Fibroblast of skin of right biceps (primary cell): Measurements from ENCODE around the gene C1orf105.

Experiments
- DNase-seq: peaks from one replicate; pipeline ENCODE4 v3.0.0-alpha.2; 2013

Gene C1orf105

GRCh38 chr1:172397633-172398032, 22.9 kb upstream of the C1orf105 start:
- no peak for DNase-seq

- peak; percentile 30 for DNase-seq
These were observed 22.3 kb upstream of the C1orf105 start for GRCh38 chr1:172398193-172398592.

DNA sequence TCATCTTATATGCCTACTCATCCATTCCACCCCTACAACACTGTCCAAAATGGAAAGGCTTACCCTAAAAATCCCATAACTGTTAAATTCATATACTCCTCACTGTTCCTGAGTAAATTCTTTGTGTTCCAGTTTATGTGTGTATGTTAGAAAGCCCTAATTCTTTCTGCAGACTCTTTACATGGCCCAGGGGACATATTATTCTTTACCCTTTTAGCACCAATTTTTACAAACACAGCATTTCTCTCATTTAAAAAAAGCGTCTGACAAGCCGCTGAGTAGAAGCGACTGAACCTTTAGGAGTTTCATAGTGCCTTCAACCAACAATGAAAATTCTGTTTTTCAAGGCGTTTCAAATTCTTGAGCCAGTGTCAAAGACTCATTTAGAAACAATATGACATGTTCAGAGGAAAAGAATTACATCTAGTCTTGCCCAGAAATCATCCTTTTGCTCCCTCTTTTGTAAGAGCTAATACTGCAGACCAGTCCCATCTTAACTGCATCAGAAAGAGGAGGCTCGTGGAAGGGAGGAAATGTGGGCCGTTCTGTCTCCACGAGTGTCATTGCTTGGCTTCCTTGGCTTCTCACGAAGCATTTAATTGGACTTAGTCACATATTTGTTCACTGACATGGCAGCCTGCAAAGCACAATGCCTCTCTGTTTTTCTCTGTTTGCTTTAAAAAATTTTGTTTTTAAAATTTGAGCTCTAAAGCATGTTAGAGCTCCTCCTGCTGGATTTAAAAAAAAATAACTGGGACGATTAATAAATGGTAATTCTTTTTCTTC, 21.3 kb upstream of the C1orf105 start:
- peak; percentile 99 for DNase-seq

DNA sequence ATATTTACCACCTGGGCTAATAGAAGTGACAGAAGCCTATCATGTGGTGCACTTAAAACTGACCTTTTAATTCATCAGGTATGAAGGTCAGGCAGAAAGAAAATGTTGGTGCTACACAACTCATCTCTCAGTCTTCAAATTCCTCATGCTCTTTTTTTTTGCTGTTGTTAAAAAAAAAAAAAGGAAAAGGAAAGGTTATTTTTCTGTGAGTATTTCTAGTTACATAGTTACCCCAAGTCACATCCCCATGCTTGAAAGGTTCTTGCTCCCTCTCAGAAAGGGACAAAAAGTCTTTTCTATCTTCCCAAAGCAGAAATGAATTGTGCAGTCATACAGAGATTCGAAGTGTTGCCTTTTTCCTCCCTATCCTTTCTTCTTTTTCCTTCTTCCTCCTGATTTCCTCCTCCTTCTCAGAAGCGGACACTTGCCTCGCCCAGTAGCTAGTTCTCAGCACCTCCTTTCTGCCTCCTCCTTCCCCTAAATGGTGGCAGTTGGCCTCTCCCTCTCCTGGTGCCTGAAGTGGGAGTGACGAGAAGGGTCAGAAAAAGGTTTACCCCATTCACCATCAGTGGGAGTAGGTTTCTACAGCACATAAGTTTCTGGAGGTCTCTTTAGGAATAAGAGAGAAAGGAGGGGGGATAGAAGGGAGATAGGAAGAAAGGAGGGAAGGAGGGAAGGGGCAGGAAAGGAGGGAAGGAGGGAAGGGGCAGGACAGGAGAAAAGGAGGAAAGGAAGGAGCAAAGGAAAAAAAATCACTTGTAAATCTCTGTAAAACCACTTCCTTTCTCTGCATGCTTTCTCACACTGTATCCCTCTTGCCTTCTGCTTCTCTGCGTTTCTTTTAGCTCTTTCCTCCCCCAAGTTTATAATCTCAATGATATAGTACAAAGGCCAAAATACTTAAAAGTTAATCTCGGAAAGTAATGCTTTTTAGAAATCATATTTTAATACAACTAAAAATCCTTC, 20.4 kb upstream of the C1orf105 start:
- DNase-seq, result no peak

- DNase-seq, result no peak
These were observed 19.8 kb upstream of the C1orf105 start for GRCh38 chr1:172400722-172401105.

GRCh38 chr1:172401477-172401876, 19.0 kb upstream of the C1orf105 start:
- DNase-seq, result peak; percentile 21

- DNase-seq, result no peak
These were observed 18.6 kb upstream of the C1orf105 start for GRCh38 chr1:172401892-172402291.

GRCh38 chr1:172402878-172403569, 17.5 kb upstream of the C1orf105 start:
- no peak for DNase-seq

GRCh38 chr1:172404121-172404520, 16.4 kb upstream of the C1orf105 start:
- DNase-seq, result peak; percentile 63

DNA sequence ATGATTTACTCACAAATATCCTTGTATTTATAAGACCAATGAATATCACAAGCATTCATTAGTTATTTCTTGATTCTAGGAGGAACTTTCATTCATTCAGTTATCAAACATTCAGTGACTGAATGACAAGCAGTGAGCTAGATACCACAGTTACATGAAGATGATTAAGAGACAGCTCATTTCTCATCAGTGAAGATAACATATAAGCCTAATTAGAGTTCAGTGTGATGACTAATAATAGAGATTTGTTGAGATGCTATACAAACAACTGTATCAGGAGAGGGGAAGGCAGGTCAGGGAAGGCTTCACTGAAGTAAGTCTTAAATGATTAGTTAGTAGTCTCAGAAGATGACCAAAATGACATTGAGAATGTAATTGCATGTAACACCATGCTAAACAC, 14.6 kb upstream of the C1orf105 start:
- DNase-seq, result peak; percentile 37

DNA sequence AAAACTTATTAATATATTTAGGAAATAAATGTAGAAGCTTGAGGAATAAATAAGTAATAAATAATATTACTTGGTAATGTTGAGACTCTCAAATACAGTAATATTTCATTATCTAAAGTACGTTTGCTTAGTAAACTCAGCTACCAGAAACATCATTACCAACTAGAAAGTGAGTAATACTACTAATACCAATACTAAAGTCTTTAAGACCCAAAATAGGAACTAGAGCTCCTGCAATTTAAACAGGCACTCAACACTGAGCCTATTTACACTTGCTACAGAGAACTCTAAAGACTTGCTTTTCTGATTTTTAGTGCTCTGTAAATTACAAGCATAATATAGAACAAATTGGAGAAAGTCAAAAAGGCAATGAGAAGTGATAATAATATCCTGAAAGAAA, 13.5 kb upstream of the C1orf105 start:
- DNase-seq, result no peak

- DNase-seq, result peak; percentile 54
These were observed 11.5 kb upstream of the C1orf105 start for GRCh38 chr1:172408958-172409357.

GRCh38 chr1:172410027-172410426, 10.5 kb upstream of the C1orf105 start:
- no peak for DNase-seq

DNA sequence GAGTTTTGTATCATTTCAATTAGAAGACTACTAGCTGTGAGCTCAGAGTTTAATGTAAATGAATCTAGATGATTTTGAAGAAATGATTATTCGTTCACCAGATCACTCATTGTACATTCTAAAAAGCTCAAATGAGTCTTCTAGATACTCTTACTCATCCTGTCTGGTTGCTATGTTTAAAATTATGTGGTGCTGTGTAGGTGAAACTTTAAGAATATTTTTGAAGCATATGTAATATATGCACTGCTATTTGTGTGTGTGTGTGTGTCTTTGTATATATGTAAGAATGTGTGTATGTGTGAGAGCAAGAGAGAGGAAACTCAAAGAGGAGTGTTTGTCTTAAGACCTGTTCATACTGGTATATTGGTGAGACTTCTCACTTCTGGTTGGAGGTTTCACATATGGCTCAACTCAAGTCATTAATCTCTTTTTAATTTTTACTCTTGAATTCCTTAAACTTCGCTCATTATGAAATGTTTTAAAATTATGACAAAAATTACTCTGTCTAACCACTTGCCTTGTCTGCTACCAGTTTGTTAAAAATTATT, 8.6 kb upstream of the C1orf105 start:
- DNase-seq, result peak; percentile 26

DNA sequence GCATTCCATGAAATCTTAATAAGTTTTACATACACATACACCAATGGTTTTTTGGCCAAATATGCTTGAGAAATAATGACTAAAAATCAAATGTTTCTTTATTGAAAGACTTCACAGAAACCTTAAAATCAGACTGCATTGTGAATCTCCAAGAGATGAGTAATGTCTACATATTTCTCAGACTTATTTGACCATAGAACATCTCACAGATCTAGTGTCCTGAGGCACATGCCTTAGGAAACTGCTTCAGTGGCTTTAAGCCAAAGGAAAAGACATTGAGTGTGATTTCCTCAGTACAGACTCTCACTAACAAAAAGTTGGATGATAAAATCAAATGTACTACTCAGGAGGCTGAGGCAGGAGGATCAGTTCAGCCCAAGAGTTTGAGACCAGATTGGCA, 6.2 kb upstream of the C1orf105 start:
- peak; percentile 80 for DNase-seq

DNA sequence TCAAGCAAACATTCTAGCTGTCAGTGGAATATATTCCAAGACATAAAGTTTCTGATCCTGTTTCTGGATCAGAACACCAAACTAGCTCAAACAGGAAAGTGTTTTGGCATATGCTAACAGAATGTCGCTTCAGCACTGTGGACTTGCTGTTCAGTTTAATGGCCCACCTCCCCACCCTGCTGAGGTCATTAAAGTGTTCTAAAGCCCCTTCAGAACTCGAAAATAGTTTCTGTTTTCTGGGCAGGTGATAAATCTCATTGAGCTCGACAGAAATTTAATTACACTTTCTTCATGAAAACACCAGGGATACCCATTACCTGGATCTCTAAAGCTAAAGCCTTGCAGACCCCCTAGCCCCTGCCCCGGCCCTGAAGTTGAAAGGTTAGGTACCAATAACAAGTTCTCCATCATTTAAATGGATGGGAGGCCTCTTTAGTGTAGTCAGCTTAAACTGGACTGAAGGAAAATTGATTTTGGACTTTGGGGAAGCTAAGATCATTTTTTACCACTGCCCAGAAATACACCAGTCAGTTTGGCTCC, 3.9 kb upstream of the C1orf105 start:
- no peak for DNase-seq

DNA sequence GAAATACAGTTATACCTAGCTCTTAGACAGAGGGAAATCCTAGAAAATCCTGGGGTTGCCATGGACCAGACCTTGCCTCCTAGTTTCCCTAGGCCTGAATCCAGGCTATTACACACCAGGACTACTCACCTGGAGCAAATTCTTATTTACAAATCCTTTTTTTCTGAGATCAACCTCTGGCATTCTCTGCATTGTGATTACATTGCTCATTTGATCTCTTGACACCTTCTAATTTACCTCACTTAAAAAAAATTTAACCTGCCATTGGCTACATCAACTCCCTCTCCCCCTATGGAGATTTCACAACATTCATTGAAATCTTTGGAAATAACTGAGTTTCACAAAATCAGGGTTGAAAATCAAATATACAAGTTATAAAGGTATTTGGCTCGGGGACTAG, 2.9 kb upstream of the C1orf105 start:
- no peak for DNase-seq

DNA sequence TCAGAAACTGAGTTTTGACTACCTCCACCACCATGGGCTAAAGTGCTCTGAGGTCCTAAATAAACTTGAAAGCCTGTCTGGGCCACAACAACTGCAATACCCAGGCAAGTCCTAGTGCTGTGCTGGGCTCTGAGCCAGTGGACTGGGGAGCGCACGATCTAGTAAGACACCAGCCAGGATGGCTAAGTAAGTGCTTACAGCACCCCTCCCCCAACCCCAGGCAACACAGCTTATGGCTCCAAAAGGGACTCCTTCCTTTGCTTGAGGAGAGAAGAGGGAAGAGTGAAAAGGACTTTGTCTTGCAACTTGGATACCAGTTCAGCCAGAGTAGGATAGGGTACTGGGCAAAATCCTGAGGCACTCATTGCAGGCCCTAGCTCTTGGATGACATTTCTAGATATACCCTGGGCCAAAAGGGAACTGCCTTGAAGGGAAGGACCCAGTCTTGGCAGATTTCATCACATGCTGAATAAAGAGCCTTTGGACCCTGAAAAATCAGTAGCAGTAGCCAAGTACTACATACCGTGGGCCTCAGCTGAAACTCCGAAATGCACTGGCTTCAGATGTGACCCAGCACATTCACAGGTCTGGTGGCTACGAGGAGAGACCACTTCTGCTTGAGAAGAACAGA, 1.6 kb downstream of the C1orf105 start:
- no peak for DNase-seq

GRCh38 chr1:172423336-172423735, 2.9 kb downstream of the C1orf105 start:
- DNase-seq, result no peak

- no peak for DNase-seq
These were observed 4.9 kb downstream of the C1orf105 start for GRCh38 chr1:172425339-172425738.

GRCh38 chr1:172427191-172427590, 6.7 kb downstream of the C1orf105 start:
- no peak for DNase-seq
